ENCODE measurements around the gene PLXNB3.

- TF ChIP-seq CTCF (IDR thresholded peaks at IDR 0.05; ENCODE audit: insufficient read depth, low read length, poor library complexity, severe bottlenecking), result no peak
- TF ChIP-seq EZH2phosphoT487 (conservative IDR thresholded peaks at IDR 0.05; ENCODE audit: low read length), result no peak
Observed at GRCh38 chrX:153771415-153772315, 7.6 kb downstream of the PLXNB3 start.
